Muscle of leg (tissue), 11 donors: ENCODE data around the gene TBXAS1. TPM values are rescaled to one million over a fixed set of nuclear protein-coding genes. Genes with fewer than 3 reads are reported as not detected.
A peak's percentile ranks its signal among the peaks of the same experiment; 100 is the strongest.

ENCODE experiments used
- DNase-seq: peaks from one replicate; pipeline ENCODE4 v3.0.0; 2013
- H3K27ac ChIP-seq: one replicate; pipeline ENCODE4 v1.5.1; 2013; ENCODE audit warnings: mild to moderate bottlenecking, low read length, control low read depth
- H3K27me3 ChIP-seq: one replicate; pipeline ENCODE4 v1.6.1; 2013; ENCODE audit warnings: low read length; ENCODE audit not compliant: control insufficient read depth, insufficient read depth
- H3K36me3 ChIP-seq: one replicate; pipeline ENCODE4 v1.6.1; 2013; ENCODE audit warnings: low read length; ENCODE audit not compliant: control insufficient read depth, insufficient read depth
- H3K4me1 ChIP-seq: one replicate; pipeline ENCODE4 v1.6.1; 2013; ENCODE audit warnings: low read length; ENCODE audit not compliant: control insufficient read depth, insufficient read depth
- H3K4me3 ChIP-seq: one replicate; pipeline ENCODE4 v1.5.1; 2013; ENCODE audit warnings: low read length, control low read depth
- H3K9me3 ChIP-seq: replicated peaks from 2 replicates; pipeline ENCODE4 v1.6.1; 2013; ENCODE audit warnings: low read depth, low read length; ENCODE audit not compliant: control insufficient read depth
- WGBS: methylation state at CpG from one replicate; pipeline ENCODE4 v1.1.5; 2013; ENCODE audit warnings: missing lambda C conversion rate; ENCODE audit not compliant: insufficient coverage; 5-methylcytosine and 5-hydroxymethylcytosine counted together
- polyA plus RNA-seq, 8 donors: library from polyadenylated mRNA; unstranded; fragments of 120-200 nt; gene quantifications; one replicate each; pipeline versions ENCODE4 v1.2.1 to v1.2.3, GENCODE V29; 2013; ENCODE audit warnings: inconsistent platforms in 1 of 8, low replicate concordance in 1 of 8; ENCODE audit not compliant: insufficient read length in 8 of 8, insufficient read depth in 1 of 8
- total RNA-seq: library from RNA; stranded (reverse); fragments of 120-200 nt; gene quantifications from one replicate; pipeline ENCODE4 v1.2.4, GENCODE V29; 2013

TBXAS1 gene
- total and polyA plus RNA-seq, 9 donors: 2.6 to 4.5 (median 3.4) TPM

- Histone ChIP-seq H3K27ac (no peak overlapping the region), H3K4me1 (peaks cover 2% of the 10 kb centered on the region), H3K4me3 (no peak overlapping the region), H3K27me3 (no peaks in the 10 kb centered on the region), H3K9me3 (no peaks in the 10 kb centered on the region), H3K36me3 (peaks cover 67% of the 10 kb centered on the region)
- WGBS: 83% methylated on average over 1 of the region's 7 CpGs
- DNase-seq: no peak
Observed at GRCh38 chr7:140035400-140036223, 206.5 kb downstream of the TBXAS1 start.

GRCh38 chr7:140036224-140036962 is 207.3 kb downstream of the TBXAS1 start:
- no peak overlapping the region for H3K4me3 ChIP-seq
- peaks cover 1% of the 10 kb centered on the region for H3K4me1 ChIP-seq
- H3K36me3 ChIP-seq: peaks cover 73% of the 10 kb centered on the region
- no peaks in the 10 kb centered on the region for H3K27me3 ChIP-seq
- no peaks in the 10 kb centered on the region for H3K9me3 ChIP-seq
- WGBS: 67% methylated on average over 1 of the region's 11 CpGs
- peak; percentile 18 for DNase-seq
- H3K27ac ChIP-seq: no peak overlapping the region

GRCh38 chr7:140039066-140039465 is 210.0 kb downstream of the TBXAS1 start:
- Histone ChIP-seq H3K27ac (peak overlapping the region; percentile 1), H3K27me3 (no peaks in the 10 kb centered on the region), H3K9me3 (no peaks in the 10 kb centered on the region), H3K4me3 (no peak overlapping the region), H3K4me1 (no peaks in the 10 kb centered on the region), H3K36me3 (peaks cover 69% of the 10 kb centered on the region)
- DNase-seq: peak; percentile 46
- 35% methylated on average over 2 of the region's 7 CpGs for WGBS

GRCh38 chr7:140039896-140040295 is 210.8 kb downstream of the TBXAS1 start:
- Histone ChIP-seq H3K36me3 (peaks cover 72% of the 10 kb centered on the region), H3K9me3 (no peaks in the 10 kb centered on the region), H3K27me3 (no peaks in the 10 kb centered on the region), H3K4me3 (no peak overlapping the region), H3K4me1 (no peaks in the 10 kb centered on the region), H3K27ac (no peak overlapping the region)
- WGBS: 88% methylated on average over 8 of the region's 12 CpGs
- no peak for DNase-seq

GRCh38 chr7:140041659-140042385 is 212.8 kb downstream of the TBXAS1 start:
- DNase-seq: peak; percentile 14
- peaks cover 78% of the 10 kb centered on the region for H3K36me3 ChIP-seq
- H3K27ac ChIP-seq: no peak overlapping the region
- H3K27me3 ChIP-seq: no peaks in the 10 kb centered on the region
- WGBS: 76% methylated on average over 7 of the region's 12 CpGs
- no peak overlapping the region for H3K4me3 ChIP-seq
- no peaks in the 10 kb centered on the region for H3K4me1 ChIP-seq
- no peaks in the 10 kb centered on the region for H3K9me3 ChIP-seq

GRCh38 chr7:140042386-140042670 is 213.3 kb downstream of the TBXAS1 start:
- WGBS: 61% methylated on average over 9 of the region's 10 CpGs
- Histone ChIP-seq H3K4me1 (no peaks in the 10 kb centered on the region), H3K36me3 (peaks cover 75% of the 10 kb centered on the region)

GRCh38 chr7:140044251-140044650 is 215.2 kb downstream of the TBXAS1 start:
- 86% methylated on average over 5 of the region's 6 CpGs for WGBS

More at GRCh38 chr7:140042386-140042670, 213.3 kb downstream of the TBXAS1 start:
- no peak overlapping the region for H3K4me3 ChIP-seq
- H3K9me3 ChIP-seq: no peaks in the 10 kb centered on the region
- H3K27me3 ChIP-seq: no peaks in the 10 kb centered on the region
- no peak overlapping the region for H3K27ac ChIP-seq
- no peak for DNase-seq

GRCh38 chr7:140045697-140046096 is 216.6 kb downstream of the TBXAS1 start:
- H3K4me1 ChIP-seq: no peaks in the 10 kb centered on the region
- no peaks in the 10 kb centered on the region for H3K27me3 ChIP-seq
- H3K36me3 ChIP-seq: peaks cover 60% of the 10 kb centered on the region
- no peak overlapping the region for H3K4me3 ChIP-seq
- no CpG with 5 or more reads among the region's 6 CpGs for WGBS
- no peak for DNase-seq
- no peak overlapping the region for H3K27ac ChIP-seq
- no peaks in the 10 kb centered on the region for H3K9me3 ChIP-seq

More at GRCh38 chr7:140044251-140044650, 215.2 kb downstream of the TBXAS1 start:
- H3K36me3 ChIP-seq: peaks cover 67% of the 10 kb centered on the region
- no peak overlapping the region for H3K4me3 ChIP-seq
- H3K27ac ChIP-seq: no peak overlapping the region
- no peaks in the 10 kb centered on the region for H3K4me1 ChIP-seq
- H3K9me3 ChIP-seq: no peaks in the 10 kb centered on the region
- DNase-seq: no peak
- H3K27me3 ChIP-seq: no peaks in the 10 kb centered on the region

- no peaks in the 10 kb centered on the region for H3K27me3 ChIP-seq
- H3K4me1 ChIP-seq: no peaks in the 10 kb centered on the region
- no peak overlapping the region for H3K4me3 ChIP-seq
- no peak overlapping the region for H3K27ac ChIP-seq
- no CpG with 5 or more reads among the region's 3 CpGs for WGBS
- DNase-seq: no peak
- H3K36me3 ChIP-seq: peaks cover 51% of the 10 kb centered on the region
- H3K9me3 ChIP-seq: no peaks in the 10 kb centered on the region
Observed at GRCh38 chr7:140047197-140047596, 218.1 kb downstream of the TBXAS1 start.

GRCh38 chr7:140048138-140048537 is 219.1 kb downstream of the TBXAS1 start:
- no peak for DNase-seq
- Histone ChIP-seq H3K36me3 (peaks cover 46% of the 10 kb centered on the region), H3K27ac (no peak overlapping the region), H3K4me3 (no peak overlapping the region), H3K4me1 (no peaks in the 10 kb centered on the region), H3K27me3 (no peaks in the 10 kb centered on the region), H3K9me3 (no peaks in the 10 kb centered on the region)
- 100% methylated on average over 1 of the region's 4 CpGs for WGBS
